GM18909 (cell line): Measurements from ENCODE around the gene HOXC12.

Experiments used
- ATAC-seq: cut with Tn5 transposase; IDR thresholded peaks from one replicate; pipeline ENCODE4 v1.9.1; 2021; ENCODE audit warnings: mild to moderate bottlenecking; ENCODE audit not compliant: unreplicated experiment, poor library complexity

The HOXC12 gene

GRCh38 chr12:53995002-53995377 lies 40.3 kb downstream of the HOXC12 start:
- no peak for ATAC-seq

- no peak for ATAC-seq
These were observed 40.9 kb downstream of the HOXC12 start for GRCh38 chr12:53995378-53996239.

GRCh38 chr12:53996240-53997203 lies 41.8 kb downstream of the HOXC12 start:
- no peak for ATAC-seq

GRCh38 chr12:53997204-53998109 lies 42.8 kb downstream of the HOXC12 start:
- no peak for ATAC-seq

- ATAC-seq, result no peak
These were observed 43.6 kb downstream of the HOXC12 start for GRCh38 chr12:53998110-53998899.

- no peak for ATAC-seq
These were observed 44.2 kb downstream of the HOXC12 start for GRCh38 chr12:53998900-53999236.

- no peak for ATAC-seq
These were observed 44.9 kb downstream of the HOXC12 start for GRCh38 chr12:53999559-54000115.

- ATAC-seq, result no peak
These were observed 45.7 kb downstream of the HOXC12 start, which contains the start of gene HOXC9 for GRCh38 chr12:54000116-54001114. Gene HOXC9 (plus strand): TSS chr12:54000161. CDS start chr12:54000189, 28 bp downstream.

GRCh38 chr12:54001283-54002187 lies 46.8 kb downstream of the HOXC12 start:
- no peak for ATAC-seq

GRCh38 chr12:54002278-54002914 lies 47.7 kb downstream of the HOXC12 start:
- no peak for ATAC-seq

GRCh38 chr12:54002915-54003389 lies 48.2 kb downstream of the HOXC12 start:
- no peak for ATAC-seq

- no peak for ATAC-seq
These were observed 48.9 kb downstream of the HOXC12 start for GRCh38 chr12:54003625-54004024.

- ATAC-seq, result no peak
These were observed 49.5 kb downstream of the HOXC12 start for GRCh38 chr12:54004063-54004840.

- ATAC-seq, result no peak
These were observed 50.3 kb downstream of the HOXC12 start for GRCh38 chr12:54004841-54005530.

GRCh38 chr12:54005531-54005852 lies 50.8 kb downstream of the HOXC12 start:
- ATAC-seq, result no peak
